Measurements from ENCODE around the gene CYP4V2.

DNA sequence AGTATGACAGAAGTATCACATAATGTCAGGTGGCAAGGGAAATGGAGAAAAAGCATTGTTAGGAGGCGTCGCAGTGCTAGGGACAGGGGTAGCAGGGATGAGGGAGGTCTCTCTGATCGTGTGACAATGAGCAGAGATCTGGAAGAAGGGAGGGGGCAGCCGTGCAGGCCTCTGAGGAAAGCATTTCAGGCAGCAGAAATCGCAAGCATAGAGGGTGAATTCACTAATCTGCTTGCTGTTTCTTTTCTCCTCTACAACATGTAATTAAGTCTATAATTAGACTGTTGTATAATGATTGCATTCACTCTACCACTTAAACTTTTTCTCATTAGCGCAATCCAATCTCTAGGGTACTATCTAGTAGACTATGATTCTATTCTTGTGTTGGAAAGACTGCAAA is 9.1 kb downstream of the CYP4V2 start:
- TF ChIP-seq, protein P1, sequence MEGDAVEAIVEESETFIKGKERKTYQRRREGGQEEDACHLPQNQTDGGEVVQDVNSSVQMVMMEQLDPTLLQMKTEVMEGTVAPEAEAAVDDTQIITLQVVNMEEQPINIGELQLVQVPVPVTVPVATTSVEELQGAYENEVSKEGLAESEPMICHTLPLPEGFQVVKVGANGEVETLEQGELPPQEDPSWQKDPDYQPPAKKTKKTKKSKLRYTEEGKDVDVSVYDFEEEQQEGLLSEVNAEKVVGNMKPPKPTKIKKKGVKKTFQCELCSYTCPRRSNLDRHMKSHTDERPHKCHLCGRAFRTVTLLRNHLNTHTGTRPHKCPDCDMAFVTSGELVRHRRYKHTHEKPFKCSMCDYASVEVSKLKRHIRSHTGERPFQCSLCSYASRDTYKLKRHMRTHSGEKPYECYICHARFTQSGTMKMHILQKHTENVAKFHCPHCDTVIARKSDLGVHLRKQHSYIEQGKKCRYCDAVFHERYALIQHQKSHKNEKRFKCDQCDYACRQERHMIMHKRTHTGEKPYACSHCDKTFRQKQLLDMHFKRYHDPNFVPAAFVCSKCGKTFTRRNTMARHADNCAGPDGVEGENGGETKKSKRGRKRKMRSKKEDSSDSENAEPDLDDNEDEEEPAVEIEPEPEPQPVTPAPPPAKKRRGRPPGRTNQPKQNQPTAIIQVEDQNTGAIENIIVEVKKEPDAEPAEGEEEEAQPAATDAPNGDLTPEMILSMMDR (IDR thresholded peaks at IDR 0.05) = no peak
- no peak for TF ChIP-seq POLR2A (IDR thresholded peaks at IDR 0.05)
